ENCODE data around the gene ZBTB42. TPM values are rescaled to one million over a fixed set of nuclear protein-coding genes. Genes with fewer than 3 reads are reported as not detected.

ZBTB42 gene
- 7.2 and 8.3 TPM in 2 replicates for total RNA-seq
- total RNA-seq (2013) = 2.0 TPM
- polyA plus RNA-seq = 1.2 and 1.6 TPM in 2 replicates
- 6.7 and 6.8 TPM in 2 replicates for polyA minus RNA-seq

DNA sequence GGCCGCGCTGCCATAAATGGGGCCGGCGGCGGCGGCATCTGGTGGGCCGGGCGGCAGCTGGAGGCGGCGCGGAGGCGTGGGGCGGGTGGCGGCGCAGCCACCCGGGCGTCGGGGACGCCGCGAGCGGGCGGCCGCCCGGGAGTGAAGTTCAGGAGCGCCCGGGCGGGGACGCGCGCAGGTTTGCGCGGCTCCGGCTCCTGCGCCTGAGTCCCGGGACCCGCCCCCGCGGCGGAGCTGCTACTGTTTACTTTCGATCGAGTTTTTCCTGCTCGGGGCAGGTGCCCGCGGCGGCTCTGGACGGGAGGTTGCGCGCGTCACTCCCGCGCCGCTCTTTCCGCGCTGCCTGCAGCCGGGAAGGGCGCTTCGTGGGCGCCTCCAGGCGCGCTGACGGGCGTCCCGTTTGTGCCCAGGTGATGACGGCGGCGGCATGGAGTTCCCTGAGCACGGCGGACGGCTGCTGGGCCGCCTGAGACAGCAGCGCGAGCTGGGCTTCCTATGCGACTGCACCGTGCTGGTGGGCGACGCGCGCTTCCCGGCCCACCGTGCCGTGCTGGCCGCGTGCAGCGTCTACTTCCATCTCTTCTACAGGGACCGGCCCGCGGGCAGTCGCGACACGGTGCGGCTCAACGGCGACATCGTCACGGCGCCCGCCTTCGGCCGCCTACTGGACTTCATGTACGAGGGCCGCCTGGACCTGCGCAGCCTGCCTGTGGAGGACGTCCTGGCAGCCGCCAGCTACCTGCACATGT, at the start of gene ZBTB42:
Gene ZBTB42 (plus strand): TSS at position 331 of the 749 bp plus-strand sequence. CDS start 97 bp downstream, at position 428.
- Histone ChIP-seq H3K4me3 (ENCODE audit: control extremely low read depth in 1 of 5, extremely low read depth in 1 of 5, insufficient read depth in 1 of 5, low read depth in 2 of 5, low read length in 4 of 5) (peak within 1 kb of the TSS; percentile 15 to 85 (median 72)), H3K79me2 (ENCODE audit: control insufficient read depth, insufficient read depth, low read length) (no peaks in the 10 kb centered on the region), H3K27me3 (replicated peaks in 1 of 4; ENCODE audit: control extremely low read depth in 1 of 4, control insufficient read depth in 3 of 4, insufficient read depth in 4 of 4, low read length in 3 of 4) (no peaks in the 10 kb centered on the region), H3K27ac (ENCODE audit: low read length in 2 of 2) (peak within 1 kb of the TSS; percentile 72 to 88), H3K9me3 (ENCODE audit: control extremely low read depth in 1 of 3, control insufficient read depth in 2 of 3, insufficient read depth in 1 of 3, low read length in 2 of 3) (no peaks in the 10 kb centered on the region), H3K9ac (ENCODE audit: low read length) (peak within 1 kb of the TSS; percentile 77), H3K36me3 (replicated peaks in 1 of 2; ENCODE audit: control extremely low read depth in 1 of 2, control insufficient read depth in 1 of 2, extremely low read depth in 1 of 2, insufficient read depth in 2 of 2, low read length in 1 of 2) (no peaks in the 10 kb centered on the region), H3K4me1 (ENCODE audit: control insufficient read depth in 2 of 2, insufficient read depth in 2 of 2, low read length in 2 of 2) (peaks cover 17 to 51% of the 10 kb centered on the region in 2 donors), H2AFZ (ENCODE audit: insufficient read depth, low read depth, low read length, poor library complexity, severe bottlenecking) (peak within 1 kb of the TSS; percentile 84), H3K4me2 (replicated peaks; ENCODE audit: low read depth, low read length, poor library complexity, severe bottlenecking) (peak within 1 kb of the TSS; percentile 99), H4K20me1 (ENCODE audit: control insufficient read depth, insufficient read depth, low read length, poor library complexity, severe bottlenecking) (peaks cover 31% of the 10 kb centered on the region)
- CTCF ChIA-PET = interaction anchor here (1.5 to 2.4 kb wide), 4 partner anchors 10 to 32 kb away, joined by 3 to 13 read pairs (median 8); no protein-coding TSS in a partner anchor
- Mint-ChIP-seq H3K27ac (peak within 1 kb of the TSS; percentile 84), H3K4me1 (peaks cover 42% of the 10 kb centered on the region), H3K27me3 (no peaks in the 10 kb centered on the region), H3K9me3 (ENCODE audit: insufficient read depth) (no peaks in the 10 kb centered on the region), H3K4me3 (peak within 1 kb of the TSS; percentile 87)
- ATAC-seq (ENCODE audit: low read depth) (no peak), DNase-seq (peak; percentile 84)
- intact Hi-C loops (cut with micrococcal nuclease) = loop anchor here (1.0 to 2.0 kb wide), 3 partner anchors 33 to 184 kb away; partner anchors contain the start of gene CLBA1
- WGBS (ENCODE audit: insufficient coverage) = 2% methylated on average over 105 of the region's 105 CpGs
- TF ChIP-seq EZH2 (IDR thresholded peaks at IDR 0.05; ENCODE audit: borderline replicate concordance, insufficient read depth, low read depth, low read length, poor library complexity, severe bottlenecking) (no peak), CTCF (IDR thresholded peaks at IDR 0.05) (no peak)
- POLR2A ChIA-PET = interaction anchor here (0.7 to 1.2 kb wide), 3 partner anchors 14 to 48 kb away, joined by 3 to 5 read pairs (median 3); partner anchors contain the start of gene SIVA1
